ENCODE results near the gene S1PR1. TPM values are rescaled to one million over a fixed set of nuclear protein-coding genes. Genes with fewer than 3 reads are reported as not detected.

S1PR1 gene
- total RNA-seq, 2 donors from 2014 or later: 42.5 to 108 TPM

GRCh38 chr1:101242324-101243050 lies 5.7 kb downstream of the S1PR1 start:
- no peaks in the 10 kb centered on the region for H3K27me3 ChIP-seq (replicated peaks; ENCODE audit: insufficient read depth)

GRCh38 chr1:101243751-101244150 lies 6.9 kb downstream of the S1PR1 start:
- TF ChIP-seq, protein P1, sequence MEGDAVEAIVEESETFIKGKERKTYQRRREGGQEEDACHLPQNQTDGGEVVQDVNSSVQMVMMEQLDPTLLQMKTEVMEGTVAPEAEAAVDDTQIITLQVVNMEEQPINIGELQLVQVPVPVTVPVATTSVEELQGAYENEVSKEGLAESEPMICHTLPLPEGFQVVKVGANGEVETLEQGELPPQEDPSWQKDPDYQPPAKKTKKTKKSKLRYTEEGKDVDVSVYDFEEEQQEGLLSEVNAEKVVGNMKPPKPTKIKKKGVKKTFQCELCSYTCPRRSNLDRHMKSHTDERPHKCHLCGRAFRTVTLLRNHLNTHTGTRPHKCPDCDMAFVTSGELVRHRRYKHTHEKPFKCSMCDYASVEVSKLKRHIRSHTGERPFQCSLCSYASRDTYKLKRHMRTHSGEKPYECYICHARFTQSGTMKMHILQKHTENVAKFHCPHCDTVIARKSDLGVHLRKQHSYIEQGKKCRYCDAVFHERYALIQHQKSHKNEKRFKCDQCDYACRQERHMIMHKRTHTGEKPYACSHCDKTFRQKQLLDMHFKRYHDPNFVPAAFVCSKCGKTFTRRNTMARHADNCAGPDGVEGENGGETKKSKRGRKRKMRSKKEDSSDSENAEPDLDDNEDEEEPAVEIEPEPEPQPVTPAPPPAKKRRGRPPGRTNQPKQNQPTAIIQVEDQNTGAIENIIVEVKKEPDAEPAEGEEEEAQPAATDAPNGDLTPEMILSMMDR (IDR thresholded peaks at IDR 0.05): no peak
- no peaks in the 10 kb centered on the region for H3K9me3 ChIP-seq
- no peaks in the 10 kb centered on the region for H3K36me3 ChIP-seq
- ATAC-seq (ENCODE audit: insufficient number of reproducible peaks, low FRiP score, low read depth) (no peak), DNase-seq (ENCODE audit: low spot score) (no peak)
- peaks cover 0 to 1% of the 10 kb centered on the region in 2 donors for H3K4me1 ChIP-seq (ENCODE audit: control insufficient read depth in 1 of 2, low read depth in 2 of 2)
- H3K27me3 ChIP-seq (replicated peaks; ENCODE audit: insufficient read depth): no peaks in the 10 kb centered on the region
- H3K27ac ChIP-seq: no peak overlapping the region
- no peak overlapping the region for H3K4me3 ChIP-seq

More at GRCh38 chr1:101242324-101243050, 5.7 kb downstream of the S1PR1 start:
- Histone ChIP-seq H3K27ac (no peak overlapping the region), H3K4me3 (no peak overlapping the region), H3K4me1 (ENCODE audit: control insufficient read depth in 1 of 2, low read depth in 2 of 2) (peaks cover 6 to 9% of the 10 kb centered on the region in 2 donors), H3K9me3 (no peaks in the 10 kb centered on the region), H3K36me3 (no peaks in the 10 kb centered on the region)
- ATAC-seq (ENCODE audit: insufficient number of reproducible peaks, low FRiP score, low read depth) (no peak), DNase-seq (ENCODE audit: low spot score) (no peak)
- TF ChIP-seq, protein P1 (IDR thresholded peaks at IDR 0.05): no peak

DNA sequence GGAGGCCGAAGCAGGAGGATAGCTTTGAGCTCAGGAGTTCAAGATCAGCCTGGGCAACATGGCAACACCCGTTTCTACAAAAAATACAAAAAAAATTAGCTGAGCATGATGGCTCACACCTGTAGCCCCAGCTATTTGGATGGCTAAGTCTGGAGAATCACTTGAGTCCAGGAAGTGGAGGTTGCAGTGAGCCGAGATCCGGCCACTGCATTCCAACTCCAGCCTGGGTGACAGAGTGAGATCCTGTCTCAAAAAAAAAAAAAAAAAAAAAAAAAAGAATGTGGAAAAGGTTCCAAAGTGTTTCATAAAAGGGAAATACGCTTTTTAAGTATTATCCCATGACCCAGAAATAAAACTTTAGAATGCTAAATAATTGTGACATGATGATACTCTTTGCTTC lies 8.0 kb downstream of the S1PR1 start:
- Histone ChIP-seq H3K27ac (no peak overlapping the region), H3K4me1 (ENCODE audit: control insufficient read depth in 1 of 2, low read depth in 2 of 2) (no peaks in the 10 kb centered on the region), H3K9me3 (no peaks in the 10 kb centered on the region), H3K4me3 (no peak overlapping the region), H3K27me3 (replicated peaks; ENCODE audit: insufficient read depth) (no peaks in the 10 kb centered on the region), H3K36me3 (no peaks in the 10 kb centered on the region)
- ATAC-seq (ENCODE audit: insufficient number of reproducible peaks, low FRiP score, low read depth) (no peak), DNase-seq (ENCODE audit: low spot score) (no peak)
- TF ChIP-seq, protein P1 (IDR thresholded peaks at IDR 0.05): no peak

GRCh38 chr1:101245246-101245927 lies 8.6 kb downstream of the S1PR1 start:
- no peak for DNase-seq (ENCODE audit: low spot score)
- Histone ChIP-seq H3K4me3 (no peak overlapping the region), H3K36me3 (no peaks in the 10 kb centered on the region), H3K27ac (no peak overlapping the region), H3K4me1 (ENCODE audit: control insufficient read depth in 1 of 2, low read depth in 2 of 2) (peaks cover 0 to 2% of the 10 kb centered on the region in 2 donors), H3K9me3 (no peaks in the 10 kb centered on the region), H3K27me3 (replicated peaks; ENCODE audit: insufficient read depth) (no peaks in the 10 kb centered on the region)
- TF ChIP-seq, protein P1 (IDR thresholded peaks at IDR 0.05): no peak
- no peak for ATAC-seq (ENCODE audit: insufficient number of reproducible peaks, low FRiP score, low read depth)

DNA sequence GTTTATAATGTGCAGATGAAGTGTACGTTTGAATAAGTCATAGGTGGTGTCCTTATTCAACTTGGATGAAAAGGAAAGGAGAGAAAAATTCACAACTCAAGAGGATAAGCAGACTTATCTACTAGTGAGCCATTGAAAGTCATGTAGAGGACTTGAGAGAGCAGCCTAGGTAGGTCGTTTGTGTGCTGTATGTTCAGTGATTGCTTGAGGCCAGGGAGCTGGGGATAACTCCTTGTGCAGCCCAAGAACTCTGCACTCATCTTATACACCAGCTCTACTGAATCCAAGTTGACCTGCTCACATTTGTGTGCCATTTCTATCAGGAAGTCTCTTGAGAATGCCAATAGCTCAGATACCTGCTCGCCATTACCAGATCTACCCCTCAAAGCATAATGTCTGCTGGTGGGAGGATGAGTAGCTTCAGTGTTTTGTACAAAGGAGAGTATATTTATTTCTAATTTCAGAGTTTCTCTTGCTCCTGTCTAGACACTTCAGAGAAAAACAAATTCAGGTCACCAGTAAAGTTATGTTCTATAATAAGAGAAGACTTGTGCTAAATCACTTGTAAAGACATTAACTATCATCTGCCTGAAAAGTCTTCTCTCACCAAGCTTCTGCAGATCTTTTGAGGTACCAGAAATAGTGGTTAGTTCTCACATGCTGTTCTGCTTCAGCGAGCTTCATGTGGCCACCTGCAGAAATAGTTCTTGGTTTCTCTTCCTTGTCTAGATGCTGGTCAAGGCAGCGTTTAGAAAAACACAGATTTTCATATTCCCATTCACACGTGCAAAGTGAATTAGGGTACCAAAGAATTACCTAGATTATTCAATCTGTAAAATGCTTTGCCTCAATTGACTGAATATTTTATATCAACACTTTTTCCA lies 10.8 kb downstream of the S1PR1 start:
- no peaks in the 10 kb centered on the region for H3K27me3 ChIP-seq (replicated peaks; ENCODE audit: insufficient read depth)
- TF ChIP-seq, protein P1 (IDR thresholded peaks at IDR 0.05): no peak
- H3K4me1 ChIP-seq (ENCODE audit: control insufficient read depth in 1 of 2, low read depth in 2 of 2): peaks cover 0 to 10% of the 10 kb centered on the region in 2 donors
- H3K27ac ChIP-seq: no peak overlapping the region
- no peak overlapping the region for H3K4me3 ChIP-seq
- no peaks in the 10 kb centered on the region for H3K36me3 ChIP-seq
- no peaks in the 10 kb centered on the region for H3K9me3 ChIP-seq
- ATAC-seq (ENCODE audit: insufficient number of reproducible peaks, low FRiP score, low read depth) (no peak), DNase-seq (ENCODE audit: low spot score) (no peak)

All from thoracic aorta (tissue), 2 donors.